IPS-18c (cell line): Measurements from ENCODE around the gene GRWD1.

Source experiments
- H3K4me3 ChIP-seq: 2 replicates; pipeline ENCODE4 v1.7.0; 2013; ENCODE audit warnings: low read depth, mild to moderate bottlenecking, low read length, moderate library complexity; ENCODE audit not compliant: insufficient read depth
- H3K9me3 ChIP-seq: one replicate; pipeline ENCODE4 v1.6.1; 2013; ENCODE audit warnings: mild to moderate bottlenecking, low read length, moderate library complexity; ENCODE audit not compliant: control insufficient read depth, insufficient read depth

The GRWD1 gene

GRCh38 chr19:48418317-48419064, 27.3 kb upstream of the GRWD1 start:
- no peak overlapping the region for H3K4me3 ChIP-seq
- H3K9me3 ChIP-seq: no peaks in the 10 kb centered on the region

GRCh38 chr19:48419158-48419920, 26.4 kb upstream of the GRWD1 start:
- Histone ChIP-seq H3K9me3 (no peaks in the 10 kb centered on the region), H3K4me3 (no peak overlapping the region)

GRCh38 chr19:48421548-48421947, 24.2 kb upstream of the GRWD1 start:
- H3K4me3 ChIP-seq: no peak overlapping the region

GRCh38 chr19:48424694-48425219, 21.0 kb upstream of the GRWD1 start:
- H3K9me3 ChIP-seq: no peaks in the 10 kb centered on the region
- H3K4me3 ChIP-seq: no peak overlapping the region

More at GRCh38 chr19:48421548-48421947, 24.2 kb upstream of the GRWD1 start:
- H3K9me3 ChIP-seq: no peaks in the 10 kb centered on the region

GRCh38 chr19:48428670-48429069, 17.1 kb upstream of the GRWD1 start:
- Histone ChIP-seq H3K4me3 (no peak overlapping the region), H3K9me3 (peaks cover 4% of the 10 kb centered on the region)

- Histone ChIP-seq H3K4me3 (no peak overlapping the region), H3K9me3 (peaks cover 4% of the 10 kb centered on the region)
These were observed 12.4 kb upstream of the GRWD1 start for GRCh38 chr19:48433337-48433736.

- Histone ChIP-seq H3K4me3 (no peak overlapping the region), H3K9me3 (peaks cover under 1% of the 10 kb centered on the region)
These were observed 9.2 kb upstream of the GRWD1 start for GRCh38 chr19:48436586-48436985.

GRCh38 chr19:48441360-48442050, 4.3 kb upstream of the GRWD1 start:
- Histone ChIP-seq H3K4me3 (no peak overlapping the region), H3K9me3 (no peaks in the 10 kb centered on the region)

- no peaks in the 10 kb centered on the region for H3K9me3 ChIP-seq
These were observed 3.4 kb upstream of the GRWD1 start for GRCh38 chr19:48442116-48443035.

GRCh38 chr19:48443256-48443655, 2.5 kb upstream of the GRWD1 start:
- Histone ChIP-seq H3K9me3 (no peaks in the 10 kb centered on the region), H3K4me3 (no peak overlapping the region)

More at GRCh38 chr19:48442116-48443035, 3.4 kb upstream of the GRWD1 start:
- H3K4me3 ChIP-seq: no peak overlapping the region

- no peaks in the 10 kb centered on the region for H3K9me3 ChIP-seq
- 0 out of 2 replicates have a peak overlapping the region, but pooled peaks have one; percentile 9 for H3K4me3 ChIP-seq
These were observed 2.1 kb upstream of the GRWD1 start for GRCh38 chr19:48443731-48444128.

GRCh38 chr19:48444129-48444935, 1.5 kb upstream of the GRWD1 start:
- Histone ChIP-seq H3K9me3 (no peaks in the 10 kb centered on the region), H3K4me3 (peak overlapping the region; percentile 95)

- H3K4me3 ChIP-seq: peak overlapping the region; percentile 95
- no peaks in the 10 kb centered on the region for H3K9me3 ChIP-seq
These were observed 915 bp upstream of the GRWD1 start for GRCh38 chr19:48444936-48445200.

- Histone ChIP-seq H3K9me3 (no peaks in the 10 kb centered on the region), H3K4me3 (peak overlapping the region; percentile 95; the same call in 1 of the 2 replicates)
These were observed 552 bp upstream of the GRWD1 start for GRCh38 chr19:48445256-48445605.

- peak overlapping the region; percentile 95 for H3K4me3 ChIP-seq
These were observed 796 bp downstream of the GRWD1 start for GRCh38 chr19:48446579-48446978.

GRCh38 chr19:48448563-48448962, 2.8 kb downstream of the GRWD1 start:
- no peak overlapping the region for H3K4me3 ChIP-seq

More at GRCh38 chr19:48446579-48446978, 796 bp downstream of the GRWD1 start:
- no peaks in the 10 kb centered on the region for H3K9me3 ChIP-seq

More at GRCh38 chr19:48448563-48448962, 2.8 kb downstream of the GRWD1 start:
- H3K9me3 ChIP-seq: no peaks in the 10 kb centered on the region
